AG09319 (cell line): ENCODE data around the gene PTCH1.

Experiments
- DNase-seq: peaks from one replicate; pipeline ENCODE4 v3.0.0-alpha.2; 2010; ENCODE audit warnings: low read depth; ENCODE audit errors: extremely low read depth
- TF ChIP-seq, protein P1 (sequence below): IDR thresholded peaks from 2 replicates; pipeline ENCODE4 v1.5.1; 2011; ENCODE audit warnings: low read depth, mild to moderate bottlenecking, inconsistent platforms, low read length, moderate library complexity

The PTCH1 gene

GRCh38 chr9:95462249-95463147, 54.3 kb downstream of the PTCH1 start:
- peak; percentile 83 for DNase-seq

DNA sequence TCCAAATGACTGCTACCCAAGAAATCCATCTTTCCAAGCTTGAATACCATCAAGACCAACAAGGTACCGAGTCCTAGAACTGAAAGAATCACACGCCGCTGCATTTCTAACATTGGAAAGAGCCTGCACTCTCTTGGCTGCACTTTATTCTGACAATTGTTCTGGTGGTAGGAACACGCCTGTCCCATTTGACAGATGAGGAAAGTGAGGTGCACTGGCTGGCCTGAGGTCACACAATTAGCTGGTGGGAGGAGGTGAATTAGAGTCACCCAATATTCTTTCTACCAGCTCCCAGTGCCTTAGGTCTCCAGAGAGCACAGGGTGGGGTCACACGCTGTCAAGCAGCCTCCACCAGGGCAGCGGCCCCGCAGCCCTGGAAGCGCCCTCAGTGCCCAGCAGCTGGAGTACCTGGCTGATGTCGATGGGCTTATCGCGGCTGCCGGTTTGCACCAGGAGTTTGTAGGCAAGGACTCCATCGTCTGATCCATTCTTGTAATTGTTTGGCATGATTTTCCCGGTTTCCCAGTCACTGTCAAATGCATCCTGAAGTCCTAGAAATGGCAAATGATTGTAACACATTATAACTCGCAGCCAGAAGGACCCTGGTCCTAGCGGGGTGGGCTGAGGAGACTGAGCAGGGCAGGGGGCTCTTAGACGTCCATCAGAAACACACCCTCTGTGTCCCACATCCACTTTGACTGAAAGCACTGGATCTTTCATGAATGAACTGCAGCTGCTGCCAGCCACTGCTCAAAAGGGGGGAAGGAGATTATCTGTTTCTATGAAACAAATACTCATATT, 55.1 kb downstream of the PTCH1 start:
- TF ChIP-seq, protein P1, sequence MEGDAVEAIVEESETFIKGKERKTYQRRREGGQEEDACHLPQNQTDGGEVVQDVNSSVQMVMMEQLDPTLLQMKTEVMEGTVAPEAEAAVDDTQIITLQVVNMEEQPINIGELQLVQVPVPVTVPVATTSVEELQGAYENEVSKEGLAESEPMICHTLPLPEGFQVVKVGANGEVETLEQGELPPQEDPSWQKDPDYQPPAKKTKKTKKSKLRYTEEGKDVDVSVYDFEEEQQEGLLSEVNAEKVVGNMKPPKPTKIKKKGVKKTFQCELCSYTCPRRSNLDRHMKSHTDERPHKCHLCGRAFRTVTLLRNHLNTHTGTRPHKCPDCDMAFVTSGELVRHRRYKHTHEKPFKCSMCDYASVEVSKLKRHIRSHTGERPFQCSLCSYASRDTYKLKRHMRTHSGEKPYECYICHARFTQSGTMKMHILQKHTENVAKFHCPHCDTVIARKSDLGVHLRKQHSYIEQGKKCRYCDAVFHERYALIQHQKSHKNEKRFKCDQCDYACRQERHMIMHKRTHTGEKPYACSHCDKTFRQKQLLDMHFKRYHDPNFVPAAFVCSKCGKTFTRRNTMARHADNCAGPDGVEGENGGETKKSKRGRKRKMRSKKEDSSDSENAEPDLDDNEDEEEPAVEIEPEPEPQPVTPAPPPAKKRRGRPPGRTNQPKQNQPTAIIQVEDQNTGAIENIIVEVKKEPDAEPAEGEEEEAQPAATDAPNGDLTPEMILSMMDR: no peak

More at GRCh38 chr9:95462249-95463147, 54.3 kb downstream of the PTCH1 start:
- TF ChIP-seq, protein P1: no peak

GRCh38 chr9:95460518-95461164, 56.1 kb downstream of the PTCH1 start:
- TF ChIP-seq, protein P1: no peak
- DNase-seq: no peak

More for the DNA sequence above, 55.1 kb downstream of the PTCH1 start:
- DNase-seq: no peak

DNA sequence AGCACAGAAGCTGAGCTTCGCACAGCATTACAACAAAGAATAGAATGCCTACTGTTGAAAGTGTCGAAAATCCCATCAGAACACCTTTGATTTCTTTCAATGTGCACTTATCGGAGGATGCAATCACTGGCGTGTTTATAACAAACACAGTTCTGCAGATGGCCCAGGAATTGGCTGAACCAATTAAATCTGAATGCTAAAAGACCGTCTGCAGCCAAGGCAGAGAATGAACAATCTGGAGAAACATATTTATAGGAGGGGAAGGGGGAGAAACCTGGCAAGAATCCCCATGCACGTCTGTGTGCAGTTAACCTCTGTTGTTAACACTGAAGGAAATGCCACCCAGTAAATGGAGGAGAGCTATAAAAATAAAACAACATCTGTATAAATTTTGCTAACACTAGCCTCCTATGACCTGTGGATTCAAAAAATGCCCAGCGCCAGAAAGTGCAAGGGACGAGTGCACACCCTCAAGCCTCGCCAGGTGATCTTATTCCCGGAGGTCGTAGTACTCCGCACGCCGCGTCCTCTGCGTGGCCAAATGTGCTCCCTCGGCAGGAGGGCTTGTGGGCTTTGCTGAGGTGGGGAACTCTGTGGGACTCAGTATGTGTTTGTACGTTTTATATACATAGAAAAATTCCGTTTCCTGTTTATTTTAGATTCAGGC, 56.8 kb downstream of the PTCH1 start:
- no peak for DNase-seq
- TF ChIP-seq, protein P1: no peak

- TF ChIP-seq, protein P1: no peak
- DNase-seq: no peak
These were observed 57.6 kb downstream of the PTCH1 start for GRCh38 chr9:95459178-95459577.

- no peak for DNase-seq
- TF ChIP-seq, protein P1: no peak
These were observed 58.1 kb downstream of the PTCH1 start for GRCh38 chr9:95458666-95459065.
